ENCODE data around the gene NADK2. TPM values are rescaled to one million over a fixed set of nuclear protein-coding genes. Genes with fewer than 3 reads are reported as not detected.

NADK2 gene
- total RNA-seq, 1 donor from 2014 or later: 18.2 TPM

- intact Hi-C loops (cut with micrococcal nuclease): no loop called here
- POLR2A ChIA-PET: no interaction called here
Observed at GRCh38 chr5:36270876-36271575, 29.3 kb upstream of the NADK2 start.

GRCh38 chr5:36270175-36270574, 28.4 kb upstream of the NADK2 start:
- H3K27ac Mint-ChIP-seq: no peak overlapping the region
- no peak overlapping the region for H3K4me3 Mint-ChIP-seq
- no peaks in the 10 kb centered on the region for H3K27me3 Mint-ChIP-seq
- ChIA-PET POLR2A (no interaction called here), CTCF (no interaction called here)
- no peak for TF ChIP-seq CTCF (IDR thresholded peaks at IDR 0.05)
- no peak for DNase-seq
- intact Hi-C loops (cut with micrococcal nuclease): no loop called here
- no peaks in the 10 kb centered on the region for H3K36me3 Mint-ChIP-seq (ENCODE audit: low read depth)
- no peak for ATAC-seq (ENCODE audit: low read depth)
- H3K4me1 Mint-ChIP-seq: no peaks in the 10 kb centered on the region
- no peaks in the 10 kb centered on the region for H3K9me3 Mint-ChIP-seq

More at GRCh38 chr5:36270876-36271575, 29.3 kb upstream of the NADK2 start:
- DNase-seq: no peak
- H3K4me1 Mint-ChIP-seq: no peaks in the 10 kb centered on the region
- no peak for TF ChIP-seq CTCF (IDR thresholded peaks at IDR 0.05)
- H3K36me3 Mint-ChIP-seq (ENCODE audit: low read depth): no peaks in the 10 kb centered on the region
- CTCF ChIA-PET: no interaction called here
- no peaks in the 10 kb centered on the region for H3K9me3 Mint-ChIP-seq
- no peak overlapping the region for H3K27ac Mint-ChIP-seq
- no peak overlapping the region for H3K4me3 Mint-ChIP-seq
- ATAC-seq (ENCODE audit: low read depth): no peak
- no peaks in the 10 kb centered on the region for H3K27me3 Mint-ChIP-seq

GRCh38 chr5:36269478-36269877, 27.8 kb upstream of the NADK2 start:
- ATAC-seq (ENCODE audit: low read depth) (no peak), DNase-seq (no peak)
- Mint-ChIP-seq H3K27ac (no peak overlapping the region), H3K4me3 (no peak overlapping the region), H3K9me3 (no peaks in the 10 kb centered on the region), H3K36me3 (ENCODE audit: low read depth) (no peaks in the 10 kb centered on the region), H3K4me1 (no peaks in the 10 kb centered on the region), H3K27me3 (no peaks in the 10 kb centered on the region)
- ChIA-PET CTCF (interaction anchor here (1.0 kb wide), 1 partner anchor 9 kb away, joined by 4 read pairs; no protein-coding TSS in a partner anchor), POLR2A (no interaction called here)
- intact Hi-C loops (cut with micrococcal nuclease): no loop called here
- TF ChIP-seq CTCF (IDR thresholded peaks at IDR 0.05): no peak

- DNase-seq (no peak), ATAC-seq (ENCODE audit: low read depth) (no peak)
- ChIA-PET POLR2A (no interaction called here), CTCF (interaction anchor here (0.7 to 1.7 kb wide), 3 partner anchors 239 to 425 kb away, joined by 4 to 7 read pairs (median 4); no protein-coding TSS in a partner anchor)
- no peak for TF ChIP-seq CTCF (IDR thresholded peaks at IDR 0.05)
- Mint-ChIP-seq H3K36me3 (ENCODE audit: low read depth) (no peaks in the 10 kb centered on the region), H3K27ac (no peak overlapping the region), H3K4me3 (no peak overlapping the region), H3K4me1 (no peaks in the 10 kb centered on the region), H3K27me3 (no peaks in the 10 kb centered on the region), H3K9me3 (no peaks in the 10 kb centered on the region)
- intact Hi-C loops (cut with micrococcal nuclease): no loop called here
Observed at GRCh38 chr5:36267905-36268304, 26.2 kb upstream of the NADK2 start.

GRCh38 chr5:36264202-36264760, 22.6 kb upstream of the NADK2 start:
- peaks cover 5% of the 10 kb centered on the region for H3K27me3 Mint-ChIP-seq
- no peak for ATAC-seq (ENCODE audit: low read depth)
- H3K9me3 Mint-ChIP-seq: no peaks in the 10 kb centered on the region
- no peak overlapping the region for H3K4me3 Mint-ChIP-seq
- no peak for TF ChIP-seq CTCF (IDR thresholded peaks at IDR 0.05)
- H3K36me3 Mint-ChIP-seq (ENCODE audit: low read depth): no peaks in the 10 kb centered on the region
- ChIA-PET CTCF (interaction anchor here (0.7 to 5.2 kb wide), 9 partner anchors 9 to 458 kb away, joined by 3 to 48 read pairs (median 4); no protein-coding TSS in a partner anchor), POLR2A (no interaction called here)
- intact Hi-C loops (cut with micrococcal nuclease): loop anchor here (2.0 kb wide), 1 partner anchor 135 kb away; no protein-coding TSS in a partner anchor
- no peak overlapping the region for H3K27ac Mint-ChIP-seq
- no peaks in the 10 kb centered on the region for H3K4me1 Mint-ChIP-seq
- no peak for DNase-seq
